Esophagus mucosa (tissue), 1 donor: ENCODE results near the gene PRLH. TPM values are rescaled to one million over a fixed set of nuclear protein-coding genes. Genes with fewer than 3 reads are reported as not detected.

Source experiments
- ATAC-seq: fragments of 200-7000 bp; cut with Tn5 transposase; one replicate; pipeline ENCODE4 v1.9.1; 2020
- total RNA-seq: library from RNA; stranded (reverse); gene quantifications from one replicate; pipeline ENCODE4 v1.2.4, GENCODE V29; 2023
- donor health status: DM: yes; HTN: yes; CAD: no.

The PRLH gene
- not detected for total RNA-seq

- ATAC-seq = peak; percentile 15
Observed at GRCh38 chr2:237566401-237567235, at the start of gene PRLH. Gene PRLH, plus strand, starts transcription at chr2:237566574. Its CDS starts 0 bp downstream, at chr2:237566574.

- ATAC-seq = no peak
Observed at GRCh38 chr2:237517163-237517562, 49.2 kb upstream of the PRLH start.

- ATAC-seq = no peak
Observed at GRCh38 chr2:237517990-237518389, 48.4 kb upstream of the PRLH start.

- ATAC-seq = no peak
Observed at GRCh38 chr2:237519506-237520245, 46.7 kb upstream of the PRLH start.

- ATAC-seq = no peak
Observed at GRCh38 chr2:237520290-237520689, 46.1 kb upstream of the PRLH start.

- ATAC-seq = peak; percentile 36
Observed at GRCh38 chr2:237524631-237525030, 41.7 kb upstream of the PRLH start.

- no peak for ATAC-seq
Observed at GRCh38 chr2:237525559-237526157, 40.7 kb upstream of the PRLH start.

- ATAC-seq = no peak
Observed at GRCh38 chr2:237527233-237527632, 39.1 kb upstream of the PRLH start.

- ATAC-seq = no peak
Observed at GRCh38 chr2:237527766-237528165, 38.6 kb upstream of the PRLH start.

GRCh38 chr2:237529452-237530402, 36.6 kb upstream of the PRLH start:
- no peak for ATAC-seq

GRCh38 chr2:237530472-237531433, 35.6 kb upstream of the PRLH start:
- ATAC-seq = no peak

- no peak for ATAC-seq
Observed at GRCh38 chr2:237532160-237532559, 34.2 kb upstream of the PRLH start.

- peak; percentile 49 for ATAC-seq
Observed at GRCh38 chr2:237533668-237534161, 32.7 kb upstream of the PRLH start.

- no peak for ATAC-seq
Observed at GRCh38 chr2:237534380-237534779, 32.0 kb upstream of the PRLH start.

- no peak for ATAC-seq
Observed at GRCh38 chr2:237535385-237536082, 30.8 kb upstream of the PRLH start.

GRCh38 chr2:237536083-237536415, 30.3 kb upstream of the PRLH start:
- ATAC-seq = no peak

GRCh38 chr2:237536617-237537016, 29.8 kb upstream of the PRLH start:
- ATAC-seq = no peak

- ATAC-seq = no peak
Observed at GRCh38 chr2:237538001-237538720, 28.2 kb upstream of the PRLH start.

- no peak for ATAC-seq
Observed at GRCh38 chr2:237538901-237539300, 27.5 kb upstream of the PRLH start.

- no peak for ATAC-seq
Observed at GRCh38 chr2:237539681-237540080, 26.7 kb upstream of the PRLH start.
